Upper lobe of left lung (tissue), 6 donors: Measurements from ENCODE around the gene HSP90AB1. TPM values are rescaled to one million over a fixed set of nuclear protein-coding genes. Genes with fewer than 3 reads are reported as not detected.

Experiments used
- ATAC-seq, 2 donors: fragments of 200-7000 bp; cut with Tn5 transposase; one replicate each; pipeline ENCODE4 v1.9.1; 2022; ENCODE audit warnings: mild to moderate bottlenecking in 2 of 2, moderate library complexity in 2 of 2; ENCODE audit not compliant: low FRiP score in 2 of 2
- DNase-seq, 2 donors: peaks; one replicate each; pipeline ENCODE4 v3.0.0-alpha.2; 2019 to 2020
- H3K27ac ChIP-seq, 4 donors: fragments of 200-600 bp; sonication (generic); one replicate each; pipeline ENCODE4 v1.5.1; 2016 to 2019
- H3K27me3 ChIP-seq, 4 donors: fragments of 200-600 bp; sonication (generic); one replicate each; pipeline ENCODE4 v1.5.1; 2017 to 2019
- H3K36me3 ChIP-seq, 4 donors: fragments of 200-600 bp; sonication (generic); one replicate each; pipeline ENCODE4 v1.5.1; 2016 to 2019
- H3K4me1 ChIP-seq, 4 donors: fragments of 200-600 bp; sonication (generic); one replicate each; pipeline ENCODE4 v1.5.1; 2018 to 2019
- H3K4me3 ChIP-seq, 4 donors: fragments of 200-600 bp; sonication (generic); one replicate each; pipeline ENCODE4 v1.5.1; 2017 to 2019; ENCODE audit warnings: mild to moderate bottlenecking in 2 of 4, moderate library complexity in 1 of 4
- H3K9me3 ChIP-seq, 4 donors: fragments of 200-600 bp; sonication (generic); one replicate each; pipeline ENCODE4 v1.5.1; 2018 to 2019
- CTCF ChIP-seq, 6 experiments: fragments of 450-650 bp in 4 of 6; fragments of 200-600 bp in 2 of 6; sonication (generic) in 2 of 6; IDR thresholded peaks; one replicate each; pipeline ENCODE4 v1.5.1; 2016 to 2019; ENCODE audit warnings: antibody characterized with exemption in 6 of 6
- EP300 ChIP-seq, 4 donors: sonication (generic); formaldehyde crosslinking; IDR thresholded peaks; one replicate each; pipeline ENCODE4 v1.5.1; 2017; ENCODE audit warnings: antibody characterized with exemption in 4 of 4, control low read depth in 2 of 4
- POLR2A ChIP-seq, 4 donors: fragments of 450-650 bp; IDR thresholded peaks; one replicate each; pipeline ENCODE4 v1.5.1; 2016 to 2017; ENCODE audit warnings: antibody characterized with exemption in 4 of 4, mild to moderate bottlenecking in 2 of 4
- POLR2AphosphoS5 ChIP-seq, 2 donors: sonication (generic); formaldehyde crosslinking; IDR thresholded peaks; one replicate each; pipeline ENCODE4 v1.5.1; 2017; ENCODE audit warnings: antibody characterized with exemption in 2 of 2
- WGBS, 2 donors: methylation state at CpG; one replicate each; pipeline ENCODE4 v1.1.5; 2017 to 2018; 5-methylcytosine and 5-hydroxymethylcytosine counted together
- total RNA-seq, 6 donors: library from RNA; depleted of rRNA in 4 of 6; stranded (reverse); fragments of >200 nt in 4 of 6; gene quantifications; one replicate each; pipeline versions ENCODE4 v1.1.0 to v1.2.1, GENCODE V29; 2016 to 2021
- donor health status: DM: no; HTN: no; CAD: no; lungs with moderate emphysema.
- donor health status: DM: no; HTN: yes; CAD: no; lungs with severe emphysema.

The HSP90AB1 gene
- total RNA-seq, 6 donors from 2014 or later = 175 to 656 (median 471) TPM

GRCh38 chr6:44276667-44277640 lies 30.1 kb downstream of the HSP90AB1 start:
- TF ChIP-seq CTCF (IDR thresholded peaks at IDR 0.05) (no peak), POLR2A (IDR thresholded peaks at IDR 0.05) (no peak), POLR2AphosphoS5 (IDR thresholded peaks at IDR 0.05) (no peak), EP300 (IDR thresholded peaks at IDR 0.05) (no peak)
- Histone ChIP-seq H3K9me3 (no peaks in the 10 kb centered on the region), H3K27ac (no peak overlapping the region), H3K4me3 (no peak overlapping the region), H3K4me1 (peaks cover 9 to 11% (median 10%) of the 10 kb centered on the region in 4 donors), H3K27me3 (peaks cover 0 to 31% (median 15%) of the 10 kb centered on the region in 4 donors), H3K36me3 (no peaks in the 10 kb centered on the region)
- ATAC-seq = no peak
- WGBS, 2 donors = 79 to 82% methylated on average over 21 to 23 of the region's 23 CpGs
- no peak for DNase-seq

- no peaks in the 10 kb centered on the region for H3K36me3 ChIP-seq
- peaks cover 0 to 26% (median 11%) of the 10 kb centered on the region in 4 donors for H3K27me3 ChIP-seq
- 80 to 84% methylated on average over 7 of the region's 7 CpGs for WGBS, 2 donors
These were observed 30.9 kb downstream of the HSP90AB1 start for GRCh38 chr6:44277763-44278162.

GRCh38 chr6:44278315-44278714 lies 31.4 kb downstream of the HSP90AB1 start:
- H3K36me3 ChIP-seq = no peaks in the 10 kb centered on the region
- DNase-seq (no peak), ATAC-seq (no peak)
- H3K27me3 ChIP-seq = peaks cover 0 to 23% (median 10%) of the 10 kb centered on the region in 4 donors
- TF ChIP-seq POLR2AphosphoS5 (IDR thresholded peaks at IDR 0.05) = no peak
- no peak for TF ChIP-seq POLR2A (IDR thresholded peaks at IDR 0.05)
- TF ChIP-seq CTCF (IDR thresholded peaks at IDR 0.05) = no peak
- TF ChIP-seq EP300 (IDR thresholded peaks at IDR 0.05) = no peak
- WGBS, 2 donors = 50 to 66% methylated on average over 3 of the region's 3 CpGs
- peaks cover 9 to 11% (median 10%) of the 10 kb centered on the region in 4 donors for H3K4me1 ChIP-seq
- H3K27ac ChIP-seq = no peak overlapping the region
- H3K4me3 ChIP-seq = no peak overlapping the region
- H3K9me3 ChIP-seq = no peaks in the 10 kb centered on the region

More at GRCh38 chr6:44277763-44278162, 30.9 kb downstream of the HSP90AB1 start:
- TF ChIP-seq POLR2A (IDR thresholded peaks at IDR 0.05) (no peak), POLR2AphosphoS5 (IDR thresholded peaks at IDR 0.05) (no peak), EP300 (IDR thresholded peaks at IDR 0.05) (no peak), CTCF (IDR thresholded peaks at IDR 0.05) (no peak)
- no peaks in the 10 kb centered on the region for H3K9me3 ChIP-seq
- no peak overlapping the region for H3K4me3 ChIP-seq
- ATAC-seq (no peak), DNase-seq (peak in 1 of 2 donors; percentile 25)
- no peak overlapping the region for H3K27ac ChIP-seq
- peaks cover 9 to 11% (median 10%) of the 10 kb centered on the region in 4 donors for H3K4me1 ChIP-seq

GRCh38 chr6:44278774-44279697 lies 32.1 kb downstream of the HSP90AB1 start:
- peaks cover 0 to 20% (median 10%) of the 10 kb centered on the region in 4 donors for H3K27me3 ChIP-seq
- H3K9me3 ChIP-seq = no peaks in the 10 kb centered on the region
- H3K27ac ChIP-seq = no peak overlapping the region
- TF ChIP-seq POLR2A (IDR thresholded peaks at IDR 0.05) (no peak), EP300 (IDR thresholded peaks at IDR 0.05) (no peak), POLR2AphosphoS5 (IDR thresholded peaks at IDR 0.05) (no peak), CTCF (IDR thresholded peaks at IDR 0.05) (no peak)
- DNase-seq (no peak), ATAC-seq (no peak)
- H3K4me3 ChIP-seq = no peak overlapping the region
- H3K36me3 ChIP-seq = no peaks in the 10 kb centered on the region
- WGBS, 2 donors = 61 to 62% methylated on average over 8 to 9 of the region's 9 CpGs
- peaks cover 9 to 11% (median 10%) of the 10 kb centered on the region in 4 donors for H3K4me1 ChIP-seq
